GM12873 (cell line): Measurements from ENCODE around the gene FOXP4.

Experiments used
- TF ChIP-seq, protein P1 (sequence below): IDR thresholded peaks from 2 replicates; pipeline ENCODE4 v1.5.1; 2012; ENCODE audit warnings: low read depth, mild to moderate bottlenecking, moderate library complexity, low read length, control low read depth; ENCODE audit not compliant: insufficient read depth; ENCODE audit errors: missing control alignments

FOXP4 gene

DNA sequence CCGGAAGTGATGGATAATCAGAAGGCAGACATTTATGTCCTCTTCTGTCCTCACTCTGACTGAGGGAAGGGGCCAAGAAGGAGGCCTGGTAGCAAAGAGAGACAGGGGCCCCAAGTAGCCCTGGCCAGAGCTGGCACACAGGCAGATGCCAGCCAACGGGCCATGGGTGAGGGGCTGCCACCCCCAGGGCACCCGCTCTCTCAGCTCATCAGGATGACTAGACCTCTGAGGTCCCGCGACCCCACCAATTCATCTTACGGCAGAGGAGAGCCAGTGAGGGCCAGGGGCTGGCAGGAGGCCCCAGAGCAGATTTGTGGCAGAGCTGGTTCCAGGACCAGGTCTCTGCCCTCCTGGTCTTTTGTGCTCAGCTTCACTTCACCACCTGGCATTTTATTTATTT lies 49.0 kb downstream of the FOXP4 start:
- TF ChIP-seq, protein P1, sequence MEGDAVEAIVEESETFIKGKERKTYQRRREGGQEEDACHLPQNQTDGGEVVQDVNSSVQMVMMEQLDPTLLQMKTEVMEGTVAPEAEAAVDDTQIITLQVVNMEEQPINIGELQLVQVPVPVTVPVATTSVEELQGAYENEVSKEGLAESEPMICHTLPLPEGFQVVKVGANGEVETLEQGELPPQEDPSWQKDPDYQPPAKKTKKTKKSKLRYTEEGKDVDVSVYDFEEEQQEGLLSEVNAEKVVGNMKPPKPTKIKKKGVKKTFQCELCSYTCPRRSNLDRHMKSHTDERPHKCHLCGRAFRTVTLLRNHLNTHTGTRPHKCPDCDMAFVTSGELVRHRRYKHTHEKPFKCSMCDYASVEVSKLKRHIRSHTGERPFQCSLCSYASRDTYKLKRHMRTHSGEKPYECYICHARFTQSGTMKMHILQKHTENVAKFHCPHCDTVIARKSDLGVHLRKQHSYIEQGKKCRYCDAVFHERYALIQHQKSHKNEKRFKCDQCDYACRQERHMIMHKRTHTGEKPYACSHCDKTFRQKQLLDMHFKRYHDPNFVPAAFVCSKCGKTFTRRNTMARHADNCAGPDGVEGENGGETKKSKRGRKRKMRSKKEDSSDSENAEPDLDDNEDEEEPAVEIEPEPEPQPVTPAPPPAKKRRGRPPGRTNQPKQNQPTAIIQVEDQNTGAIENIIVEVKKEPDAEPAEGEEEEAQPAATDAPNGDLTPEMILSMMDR, result no peak

DNA sequence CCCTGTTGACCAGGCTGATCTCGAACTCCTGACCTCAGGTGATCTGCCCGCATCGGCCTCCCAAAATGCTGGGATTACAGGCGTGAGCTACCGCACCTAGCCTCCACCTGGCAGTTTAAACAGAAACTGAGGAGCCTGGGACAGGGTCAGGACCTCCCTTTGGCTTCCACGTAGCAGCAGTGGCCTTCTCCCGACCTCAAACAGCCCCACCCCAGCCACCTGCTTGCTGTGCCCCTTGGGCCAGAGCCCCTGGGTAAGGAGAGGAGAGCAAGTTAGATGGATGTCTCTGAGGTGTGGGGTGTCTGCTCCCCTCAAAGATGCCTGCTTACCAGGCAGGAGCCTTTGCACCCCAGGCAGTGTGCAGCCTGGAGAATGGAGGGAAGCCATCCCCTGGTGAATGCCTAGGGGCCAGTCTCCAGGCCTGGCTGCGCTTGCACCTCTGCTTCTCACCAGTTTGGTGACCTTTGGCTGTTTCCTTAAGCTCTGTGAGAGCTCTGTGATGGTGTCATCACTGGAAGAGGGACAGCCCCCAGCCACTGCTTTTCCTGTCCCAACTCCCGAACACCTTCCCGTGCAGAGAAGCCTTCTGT lies 50.0 kb downstream of the FOXP4 start:
- TF ChIP-seq, protein P1, result no peak

DNA sequence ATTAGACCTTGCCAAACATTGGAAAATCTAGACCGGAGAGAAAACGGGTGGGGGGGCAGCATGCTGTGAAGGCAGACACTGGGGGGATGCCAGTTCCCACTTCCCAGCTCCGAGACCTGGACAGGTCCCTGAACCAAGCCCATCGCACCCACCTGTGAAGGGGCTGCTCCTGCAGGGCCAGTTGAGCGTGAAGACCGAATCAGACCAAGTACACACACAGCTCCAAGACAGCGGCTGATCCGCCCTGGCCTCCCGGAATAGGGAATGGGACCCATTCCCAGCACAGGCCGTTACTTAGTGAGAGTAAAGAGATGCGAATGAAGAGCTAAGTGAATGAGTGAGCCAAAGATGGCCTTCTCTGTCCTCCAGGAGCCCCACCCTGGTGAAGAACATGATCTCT lies 50.6 kb downstream of the FOXP4 start:
- TF ChIP-seq, protein P1, result no peak

DNA sequence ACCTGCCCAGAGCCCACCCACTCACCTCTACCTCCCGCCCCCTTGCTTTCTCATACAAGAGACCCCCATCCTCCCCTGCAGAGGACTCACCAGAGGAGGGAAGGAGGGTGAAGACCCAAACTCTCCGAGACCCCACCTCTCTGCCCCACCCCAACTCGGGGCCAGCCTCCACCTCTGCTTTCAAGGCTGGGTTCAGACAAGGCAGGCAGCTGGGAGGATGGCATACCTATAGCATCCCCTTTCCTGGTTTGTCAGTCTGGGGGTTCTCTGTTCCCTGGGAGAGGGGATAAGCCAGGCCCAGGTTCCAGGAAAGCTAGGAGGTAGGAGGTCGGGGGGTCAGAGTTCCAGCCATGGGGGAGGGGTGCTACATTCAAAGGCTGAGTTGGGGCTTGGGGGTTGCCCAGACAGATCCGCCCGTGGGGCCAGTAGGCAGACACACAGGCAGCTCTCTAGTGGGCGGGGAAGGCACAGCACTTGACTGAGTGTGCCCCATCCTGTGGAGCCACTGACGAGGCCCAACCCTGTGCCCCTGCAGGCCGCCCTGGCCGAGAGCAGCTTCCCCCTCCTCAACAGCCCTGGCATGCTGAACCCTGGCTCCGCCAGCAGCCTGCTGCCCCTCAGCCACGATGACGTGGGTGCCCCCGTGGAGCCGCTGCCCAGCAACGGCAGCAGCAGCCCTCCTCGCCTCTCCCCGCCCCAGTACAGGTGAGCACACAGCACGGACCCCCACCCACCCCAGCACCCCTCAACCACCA lies 51.2 kb downstream of the FOXP4 start:
- TF ChIP-seq, protein P1, result no peak

DNA sequence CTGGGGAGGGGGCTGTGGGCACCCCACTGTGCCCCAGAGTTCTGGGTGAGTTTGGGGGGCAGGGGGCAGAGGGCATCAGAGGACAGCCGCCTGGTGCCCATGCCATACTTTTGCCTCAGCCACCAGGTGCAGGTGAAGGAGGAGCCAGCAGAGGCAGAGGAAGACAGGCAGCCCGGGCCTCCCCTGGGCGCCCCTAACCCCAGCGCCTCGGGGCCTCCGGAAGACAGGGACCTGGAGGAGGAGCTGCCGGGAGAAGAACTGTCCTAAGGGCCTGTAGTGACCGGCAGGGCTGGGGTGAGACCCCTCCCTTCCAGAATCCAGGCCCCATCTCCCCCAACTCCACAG lies 52.5 kb downstream of the FOXP4 start:
- TF ChIP-seq, protein P1, result no peak

DNA sequence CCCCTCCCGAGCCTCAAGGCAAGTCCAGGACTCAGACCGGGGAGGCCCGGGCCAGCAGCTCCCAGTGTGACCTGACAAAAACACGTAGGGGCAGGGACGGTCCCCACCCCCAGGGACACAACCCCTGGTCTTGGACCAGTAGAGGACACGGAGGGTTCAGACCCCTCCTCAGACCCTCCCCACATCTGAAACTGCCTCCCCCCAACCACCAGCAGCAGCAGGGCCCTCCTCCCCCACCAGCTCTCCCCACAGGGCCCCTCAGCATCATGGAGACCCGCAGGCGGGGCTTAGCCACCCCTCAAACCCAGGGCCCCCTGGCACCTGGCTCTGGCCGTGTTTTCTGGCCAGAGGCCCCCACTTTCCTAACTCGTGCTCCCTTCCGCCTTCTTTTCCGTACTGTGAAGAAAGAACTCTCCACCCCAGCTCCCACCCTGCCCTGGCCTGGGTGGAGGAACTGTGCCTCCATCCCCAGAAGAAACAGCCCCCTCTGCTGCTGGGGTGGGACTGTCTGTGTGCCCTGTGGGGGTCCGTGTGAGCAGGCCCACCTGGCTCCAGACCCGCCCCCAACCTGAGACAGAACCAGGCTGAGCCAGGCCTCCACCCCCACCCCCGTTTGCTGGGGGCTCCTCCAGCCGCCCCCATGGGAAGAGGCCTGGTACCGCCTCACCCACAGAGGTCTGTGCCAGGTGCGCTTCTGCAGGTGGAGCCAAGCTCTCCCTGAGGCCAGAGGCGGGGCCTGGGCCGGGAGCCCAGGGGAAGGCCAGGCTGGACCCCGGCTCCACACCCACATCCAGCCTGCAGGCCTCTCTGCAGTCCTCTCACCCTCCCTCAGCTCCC lies 53.1 kb downstream of the FOXP4 start:
- TF ChIP-seq, protein P1, result no peak

DNA sequence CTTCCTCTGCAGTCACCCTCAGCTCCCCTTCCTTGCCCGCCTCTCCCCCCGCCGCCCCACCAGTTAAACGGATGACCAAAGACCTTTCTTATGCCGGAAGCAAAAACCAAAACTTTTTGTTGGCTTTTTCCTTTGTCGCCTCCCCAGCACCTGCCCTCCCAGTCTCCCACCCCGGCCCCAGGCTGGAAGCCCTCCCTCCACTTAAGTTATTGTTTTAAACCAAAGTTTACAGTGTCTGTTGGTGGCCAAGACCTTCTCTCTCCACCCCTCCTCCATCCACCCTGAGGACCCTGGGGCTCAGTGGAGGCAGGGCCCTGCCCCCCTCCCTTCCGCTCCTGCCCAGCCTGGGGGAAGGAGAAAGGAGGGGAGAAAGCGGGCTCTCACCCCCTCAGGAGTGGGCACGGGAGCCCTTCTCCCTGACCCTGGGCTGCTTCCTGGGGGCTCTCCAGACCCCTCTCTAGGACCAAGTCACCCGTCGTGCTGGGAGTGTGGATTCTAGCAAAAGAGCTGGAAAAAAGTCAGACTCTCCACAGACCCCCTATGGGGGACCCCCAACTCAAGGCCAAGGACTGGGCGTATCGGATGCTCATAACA lies 53.8 kb downstream of the FOXP4 start:
- TF ChIP-seq, protein P1, result no peak
